Heart right ventricle (tissue), 16 donors: ENCODE results near the gene ITGA1. TPM values are rescaled to one million over a fixed set of nuclear protein-coding genes. Genes with fewer than 3 reads are reported as not detected.
A peak's percentile ranks its signal among the peaks of the same experiment; 100 is the strongest.
"Not testable (repeated sequence)": the region's sequence is repeated elsewhere in the genome, so short reads cannot be mapped to it uniquely, and the experiment has no call there.

ENCODE experiments used
- ATAC-seq, 8 donors: fragments of 200-7000 bp; cut with Tn5 transposase; one replicate each; pipeline ENCODE4 v1.9.1; 2020; ENCODE audit warnings: mild to moderate bottlenecking in 8 of 8, moderate library complexity in 8 of 8, moderate number of reproducible peaks in 1 of 8
- DNase-seq, 2 donors: peaks; one replicate each; pipeline ENCODE4 v3.0.0-alpha.2; 2020
- H3K27ac ChIP-seq, 10 donors: fragments of 200-600 bp; sonication (generic) in 2 of 10; one replicate each; pipeline versions ENCODE4 v1.5.0 to v1.8.0; 2020 to 2022; ENCODE audit warnings: mild to moderate bottlenecking in 3 of 10
- H3K27me3 ChIP-seq, 7 donors: fragments of 200-600 bp; one replicate each; pipeline ENCODE4 v1.8.0; 2021 to 2022; ENCODE audit warnings: mild to moderate bottlenecking in 2 of 7
- H3K36me3 ChIP-seq, 9 donors: fragments of 200-600 bp; sonication (generic) in 1 of 9; one replicate each; pipeline versions ENCODE4 v1.5.0 to v1.8.0; 2020 to 2022; ENCODE audit warnings: mild to moderate bottlenecking in 2 of 9
- H3K4me1 ChIP-seq, 9 donors: fragments of 200-600 bp; sonication (generic) in 1 of 9; one replicate each; pipeline versions ENCODE4 v1.5.0 to v1.8.0; 2020 to 2022; ENCODE audit warnings: mild to moderate bottlenecking in 4 of 9
- H3K4me3 ChIP-seq, 10 donors: fragments of 200-600 bp; sonication (generic) in 2 of 10; one replicate each; pipeline versions ENCODE4 v1.5.0 to v1.8.0; 2020 to 2022; ENCODE audit warnings: mild to moderate bottlenecking in 7 of 10, moderate library complexity in 2 of 10
- H3K9me3 ChIP-seq, 11 donors: fragments of 200-600 bp in 10 of 11; sonication (generic) in 2 of 11; one replicate each; pipeline versions ENCODE4 v1.5.0 to v1.8.0; 2013 to 2022; ENCODE audit warnings: mild to moderate bottlenecking in 2 of 11, control low read depth in 1 of 11, moderate library complexity in 1 of 11
- WGBS, 2 donors: extraction: QIAGEN DNeasy Blood & Tissue Kit; methylation state at CpG; one replicate each; pipeline ENCODE4 v1.1.7; 2013; ENCODE audit warnings: inconsistent platforms in 1 of 2; 5-methylcytosine and 5-hydroxymethylcytosine counted together
- intact Hi-C, 10 donors: fragments of 100-400 bp; cut with DNase I; formaldehyde crosslinking; loops; one replicate each; pipeline versions ENCODE4 v1.11.1 to v1.14.2; 2022
- polyA plus RNA-seq, 2 donors: library from polyadenylated mRNA; stranded (reverse); fragments of 200-250 nt; gene quantifications; one replicate each; pipeline ENCODE4 v1.2.3, GENCODE V29; 2013
- total RNA-seq, 10 donors: library from RNA; stranded (reverse); fragmentation: NEBNext Ultra II Directional in 3 of 10; extraction: Animal tissue kit (Norgen Biotek cat#: 25700) in 3 of 10; gene quantifications; one replicate each; pipeline versions ENCODE4 v1.2.1 to v1.2.4, GENCODE V29; 2021 to 2023
- TF ChIP-seq, protein P1 (sequence below), 9 donors: fragments of 200-600 bp; sonication (generic) in 2 of 9; IDR thresholded peaks; one replicate each; pipeline versions ENCODE4 v1.5.0 to v1.8.0; 2021 to 2022; ENCODE audit warnings: antibody characterized with exemption in 9 of 9, mild to moderate bottlenecking in 5 of 9, moderate library complexity in 1 of 9
- donor health status: Arrhythmogenic right ventricular cardiomyopathy.
- donor health status: ischemic (EF 13 %, LVEDD 7.1; RV severe dilation, severe dysfunction).
- donor health status: healthy with polysubstance abuse.
- donor health status: DM: no; HTN: yes; CAD: no.
- donor health status: DM: no; HTN: no; CAD: no.
- donor health status: ischemic (EF 25% LVEDD 6.9; RV normal size, moderate dysfunction).
- donor health status: ischemic (EF 25% LVEDD 5.7; RV mildly dilated, moderate dysfunction).
- donor health status: healthy.
- donor health status: DM: yes; HTN: yes; CAD: no.
- donor health status: Ischemic cardiomyopathy.
- donor health status: ischemic (EF 35%, LVEDD 5.7; RV mildly dilated, moderate dysfunction).
- donor health status: nonischemic (EF 11% LVEDD 7.7; RV severe dilation, severe dysfunction).
- donor health status: DM: yes; HTN: yes; CAD: no.
- donor health status: PGD.
- donor health status: ischemic (EF 29% LVEDD 5.4; RV normal size, mild dysfunction).
- donor health status: nonischemic (EF 23%, LVEDD 6.1; RV moderate dilation, normal function).

ITGA1 gene
- total and polyA plus RNA-seq, 12 donors: 7.7 to 48.2 (median 24.3) TPM

DNA sequence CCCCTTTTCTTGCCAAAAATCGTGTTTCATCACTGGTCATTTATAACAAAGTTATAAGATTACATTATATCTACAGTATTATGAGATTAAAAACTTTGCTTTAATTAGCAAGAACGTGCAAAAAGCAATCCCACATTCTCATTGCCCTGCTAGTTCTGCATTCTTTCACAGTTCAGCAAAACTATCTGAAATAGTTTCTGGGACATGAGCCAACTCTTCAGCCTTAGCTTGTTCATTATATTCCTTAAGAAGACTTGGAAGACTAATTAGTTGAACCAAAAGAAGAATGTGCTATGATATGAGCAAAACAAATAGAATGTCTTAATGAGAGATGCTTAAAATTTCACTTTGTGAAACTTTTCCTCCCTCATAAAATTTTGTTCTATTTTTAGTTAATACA is 76.7 kb downstream of the ITGA1 start:
- WGBS, 2 donors: 4% methylated on average over 2 of the region's 2 CpGs
- H3K4me1 ChIP-seq: peaks cover 0 to 41% (median 23%) of the 10 kb centered on the region in 9 donors
- DNase-seq: peak in 1 of 2 donors; percentile 18
- H3K27ac ChIP-seq: peak overlapping the region in 6 of 10 donors; percentile 5 to 64 (median 26)
- no peak overlapping the region for H3K4me3 ChIP-seq
- no peaks in the 10 kb centered on the region for H3K9me3 ChIP-seq
- TF ChIP-seq, protein P1, sequence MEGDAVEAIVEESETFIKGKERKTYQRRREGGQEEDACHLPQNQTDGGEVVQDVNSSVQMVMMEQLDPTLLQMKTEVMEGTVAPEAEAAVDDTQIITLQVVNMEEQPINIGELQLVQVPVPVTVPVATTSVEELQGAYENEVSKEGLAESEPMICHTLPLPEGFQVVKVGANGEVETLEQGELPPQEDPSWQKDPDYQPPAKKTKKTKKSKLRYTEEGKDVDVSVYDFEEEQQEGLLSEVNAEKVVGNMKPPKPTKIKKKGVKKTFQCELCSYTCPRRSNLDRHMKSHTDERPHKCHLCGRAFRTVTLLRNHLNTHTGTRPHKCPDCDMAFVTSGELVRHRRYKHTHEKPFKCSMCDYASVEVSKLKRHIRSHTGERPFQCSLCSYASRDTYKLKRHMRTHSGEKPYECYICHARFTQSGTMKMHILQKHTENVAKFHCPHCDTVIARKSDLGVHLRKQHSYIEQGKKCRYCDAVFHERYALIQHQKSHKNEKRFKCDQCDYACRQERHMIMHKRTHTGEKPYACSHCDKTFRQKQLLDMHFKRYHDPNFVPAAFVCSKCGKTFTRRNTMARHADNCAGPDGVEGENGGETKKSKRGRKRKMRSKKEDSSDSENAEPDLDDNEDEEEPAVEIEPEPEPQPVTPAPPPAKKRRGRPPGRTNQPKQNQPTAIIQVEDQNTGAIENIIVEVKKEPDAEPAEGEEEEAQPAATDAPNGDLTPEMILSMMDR (IDR thresholded peaks at IDR 0.05): no peak
- intact Hi-C loops: no loop called here
- peak in 4 of 8 donors; percentile 50 to 79 (median 60) for ATAC-seq
- H3K36me3 ChIP-seq: peaks cover 0 to 62% (median 3%) of the 10 kb centered on the region in 9 donors
- no peaks in the 10 kb centered on the region for H3K27me3 ChIP-seq

- WGBS, 2 donors: 73 to 74% methylated on average over 3 of the region's 3 CpGs
- no peaks in the 10 kb centered on the region for H3K9me3 ChIP-seq
- H3K4me3 ChIP-seq: no peak overlapping the region
- H3K36me3 ChIP-seq: peaks cover 0 to 63% (median 3%) of the 10 kb centered on the region in 9 donors
- intact Hi-C loops: no loop called here
- H3K27me3 ChIP-seq: no peaks in the 10 kb centered on the region
- peak overlapping the region in 4 of 10 donors; percentile 5 to 64 (median 26) for H3K27ac ChIP-seq
- peaks cover 0 to 41% (median 28%) of the 10 kb centered on the region in 9 donors for H3K4me1 ChIP-seq
- no peak for ATAC-seq
- TF ChIP-seq, protein P1 (IDR thresholded peaks at IDR 0.05): no peak
- DNase-seq: no peak
Observed at GRCh38 chr5:52864884-52865283, 77.2 kb downstream of the ITGA1 start.

- not testable (repeated sequence) for H3K27me3 ChIP-seq, H3K9me3 ChIP-seq, H3K4me3 ChIP-seq, DNase-seq, H3K27ac ChIP-seq, ATAC-seq
- intact Hi-C loops: loop anchor here in 1 of 10 donors (2.0 kb wide), 1 partner anchor 45 kb away; no protein-coding TSS in a partner anchor
- Histone ChIP-seq H3K4me1 (peaks cover 0 to 51% (median 38%) of the 10 kb centered on the region in 9 donors), H3K36me3 (peaks cover 0 to 63% (median 3%) of the 10 kb centered on the region in 9 donors)
- 96 to 100% methylated on average over 2 of the region's 2 CpGs for WGBS, 2 donors
Observed at GRCh38 chr5:52865991-52866390, 78.3 kb downstream of the ITGA1 start.

GRCh38 chr5:52867809-52868208 is 80.1 kb downstream of the ITGA1 start:
- peaks cover 0 to 51% (median 38%) of the 10 kb centered on the region in 9 donors for H3K4me1 ChIP-seq
- no peaks in the 10 kb centered on the region for H3K9me3 ChIP-seq
- H3K4me3 ChIP-seq: no peak overlapping the region
- 79 to 82% methylated on average over 2 of the region's 2 CpGs for WGBS, 2 donors
- no peaks in the 10 kb centered on the region for H3K27me3 ChIP-seq
- no peak overlapping the region for H3K27ac ChIP-seq
- ATAC-seq: no peak
- intact Hi-C loops: loop anchor here in 1 of 10 donors (2.0 kb wide), 1 partner anchor 47 kb away; no protein-coding TSS in a partner anchor
- peaks cover 0 to 48% (median 3%) of the 10 kb centered on the region in 9 donors for H3K36me3 ChIP-seq
- no peak for DNase-seq
- TF ChIP-seq, protein P1 (IDR thresholded peaks at IDR 0.05): no peak

DNA sequence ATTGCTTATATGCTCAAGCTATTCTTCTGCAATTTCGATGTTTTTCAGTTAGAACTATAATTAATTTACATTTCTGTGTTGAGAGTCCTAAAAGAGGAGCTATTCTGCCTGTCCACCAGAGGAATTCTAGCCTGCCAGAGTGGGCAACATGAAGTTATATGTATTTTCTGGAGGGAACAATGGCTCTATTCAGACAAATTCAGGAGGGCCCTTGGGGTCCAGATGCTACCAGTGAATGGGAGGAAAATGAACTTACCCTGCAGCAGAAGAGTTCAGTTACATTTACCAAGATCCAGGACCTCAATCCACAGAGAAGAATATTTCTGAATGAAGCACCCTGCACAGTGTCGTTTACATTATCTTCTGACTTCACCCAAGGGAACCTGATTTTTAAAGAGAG is 80.7 kb downstream of the ITGA1 start:
- H3K9me3 ChIP-seq: no peaks in the 10 kb centered on the region
- no peak for ATAC-seq
- no peak overlapping the region for H3K27ac ChIP-seq
- TF ChIP-seq, protein P1 (IDR thresholded peaks at IDR 0.05): no peak
- H3K4me3 ChIP-seq: no peak overlapping the region
- no peak for DNase-seq
- H3K27me3 ChIP-seq: no peaks in the 10 kb centered on the region
- intact Hi-C loops: no loop called here
- H3K4me1 ChIP-seq: peaks cover 0 to 45% (median 34%) of the 10 kb centered on the region in 9 donors
- 76 to 89% methylated on average over 2 of the region's 2 CpGs for WGBS, 2 donors
- H3K36me3 ChIP-seq: peaks cover 0 to 47% (median 3%) of the 10 kb centered on the region in 9 donors
